K562 (cell line): ENCODE results near the gene RAB3C. TPM values are rescaled to one million over a fixed set of nuclear protein-coding genes. Genes with fewer than 3 reads are reported as not detected.
A peak's percentile ranks its signal among the peaks of the same experiment; 100 is the strongest.

Source experiments
- ATAC-seq: fragments of 200-7000 bp; cut with Tn5 transposase; 3 replicates; pipeline ENCODE4 v1.9.1; 2020; ENCODE audit warnings: moderate library complexity
- BruUV-seq: library from RNA; stranded (reverse); fragments of 400-500 nt; replicated peaks from 2 replicates; lab custom pipeline; 2021; lab: Mats Ljungman, UMichigan
- CTCF ChIA-PET: fragments of 300-600 bp; formaldehyde crosslinking; extraction: SDS; loops from one replicate; lab custom pipeline; 2021; ENCODE audit warnings: low intra/inter-chr PET ratio; lab: Yijun Ruan, JAX
- POLR2A ChIA-PET: fragments of 300-600, 350-650 bp; sonication (Branson Sonifier 250); formaldehyde crosslinking; extraction: SDS; loops from one replicate; lab custom pipeline; 2021; ENCODE audit warnings: antibody characterized with exemption, inconsistent platforms; lab: Yijun Ruan, JAX
- DNase-seq, 4 experiments: peaks; one replicate each; pipeline versions ENCODE4 v3.0.0 to v3.0.0-alpha.2; 2011 to 2018; ENCODE audit warnings: low spot score in 3 of 4, mixed read lengths in 3 of 4; ENCODE audit errors: extremely low read depth in 1 of 4
- FAIRE-seq: peaks from 2 replicates; lab custom pipeline; 2011; peaks lifted over from hg19 to GRCh38; lab: Jason Lieb, UNC
- H2AFZ ChIP-seq: 2 replicates; pipeline ENCODE4 v1.6.0; 2011; ENCODE audit warnings: low read depth, low read length, control low read depth, inconsistent platforms
- H3K27ac ChIP-seq: fragments of 200-600 bp; 3 replicates; pipeline ENCODE4 v1.8.0; 2011; ENCODE audit warnings: low read depth, mild to moderate bottlenecking, control low read depth, inconsistent platforms, low read length, moderate library complexity, mixed read lengths; ENCODE audit errors: extremely low read depth
- H3K27me3 ChIP-seq, 2 experiments: fragments of 300-600 bp in 1 of 2; 2 replicates in 1 of 2; 3 replicates in 1 of 2; pipeline versions ENCODE4 v1.6.0 to v1.8.0; 2011; ENCODE audit warnings: inconsistent platforms in 2 of 2, low read length in 2 of 2, mild to moderate bottlenecking in 1 of 2, mixed read lengths in 1 of 2, moderate library complexity in 1 of 2; ENCODE audit not compliant: control insufficient read depth in 2 of 2, insufficient read depth in 2 of 2
- H3K36me3 ChIP-seq: fragments of 300-600 bp; 3 replicates; pipeline ENCODE4 v1.8.0; 2011; ENCODE audit warnings: mild to moderate bottlenecking, low read length, inconsistent platforms; ENCODE audit not compliant: control insufficient read depth, insufficient read depth
- H3K4me1 ChIP-seq, 2 experiments: fragments of 200-600 bp in 1 of 2; replicated peaks in 1 of 2; 2 replicates in 1 of 2; 3 replicates in 1 of 2; pipeline versions ENCODE4 v1.5.1 to v1.8.0; 2011; ENCODE audit warnings: inconsistent platforms in 2 of 2, low read length in 2 of 2, mild to moderate bottlenecking in 1 of 2, mixed read lengths in 1 of 2, moderate library complexity in 1 of 2; ENCODE audit not compliant: control insufficient read depth in 2 of 2, insufficient read depth in 2 of 2
- H3K4me2 ChIP-seq: 2 replicates; pipeline ENCODE4 v1.6.1; 2011; ENCODE audit warnings: low read length, control low read depth, inconsistent platforms, mixed read lengths; ENCODE audit not compliant: insufficient read depth
- H3K4me3 ChIP-seq: fragments of 200-600 bp; sonication (generic), shearing (Covaris generic); 2 replicates; pipeline ENCODE4 v1.5.1; 2016; ENCODE audit warnings: control low read depth, inconsistent platforms
- H3K79me2 ChIP-seq: fragments of 200-600 bp; 3 replicates; pipeline ENCODE4 v1.8.0; 2011; ENCODE audit warnings: low read length, inconsistent platforms; ENCODE audit not compliant: control insufficient read depth, insufficient read depth
- H3K9ac ChIP-seq, 2 experiments: 2 replicates each; pipeline versions ENCODE4 v1.6.0 to v1.6.1; 2011; ENCODE audit warnings: low read depth in 2 of 2, low read length in 2 of 2, control low read depth in 1 of 2, inconsistent platforms in 1 of 2, mild to moderate bottlenecking in 1 of 2, mixed read lengths in 1 of 2; ENCODE audit not compliant: insufficient read depth in 1 of 2
- H3K9me1 ChIP-seq: one replicate; pipeline ENCODE4 v1.6.0; 2011; ENCODE audit warnings: inconsistent platforms, mild to moderate bottlenecking, low read length, moderate library complexity; ENCODE audit not compliant: control insufficient read depth, insufficient read depth
- H3K9me3 ChIP-seq: replicated peaks from 2 replicates; pipeline ENCODE4 v1.5.1; 2011; ENCODE audit warnings: low read depth, low read length, inconsistent platforms; ENCODE audit not compliant: control insufficient read depth, insufficient read depth
- H4K20me1 ChIP-seq: replicated peaks from 2 replicates; pipeline ENCODE4 v1.6.1; 2011; ENCODE audit warnings: low read length, inconsistent platforms, mixed read lengths; ENCODE audit not compliant: control insufficient read depth, insufficient read depth
- ARID1B ChIP-seq: fragments of 450-650 bp; IDR thresholded peaks from 2 replicates; pipeline ENCODE4 v1.6.1; 2016; ENCODE audit warnings: antibody characterized with exemption, mild to moderate bottlenecking, inconsistent platforms
- ARID2 ChIP-seq: fragments of 450-650 bp; IDR thresholded peaks from 2 replicates; pipeline ENCODE4 v1.6.1; 2017; ENCODE audit warnings: antibody characterized with exemption, mild to moderate bottlenecking
- DPF2 ChIP-seq: fragments of 450-650 bp; IDR thresholded peaks from 2 replicates; pipeline ENCODE4 v1.6.1; 2016
- FOSL1 ChIP-seq: fragments of 200-800 bp; sonication (Bioruptor generic); conservative IDR thresholded peaks from 2 replicates; pipeline ENCODE4 v1.6.1; 2016; ENCODE audit warnings: missing genetic modification characterization, missing compliant biosample characterization
- GTF2F1 ChIP-seq: IDR thresholded peaks from 2 replicates; pipeline ENCODE4 v1.6.1; 2011; ENCODE audit warnings: low read depth, low read length, improper control_type of control experiment
- JUN ChIP-seq, 2 experiments: sonication (generic) in 1 of 2; formaldehyde crosslinking in 1 of 2; IDR thresholded peaks; 2 replicates each; pipeline versions ENCODE4 v1.6.1 to v1.8.0; 2012 to 2022; ENCODE audit warnings: borderline replicate concordance in 2 of 2, mild to moderate bottlenecking in 2 of 2, improper control_type of control experiment in 1 of 2, low read depth in 1 of 2, low read length in 1 of 2, missing genetic modification reagents in 1 of 2
- JUND ChIP-seq, 2 experiments: IDR thresholded peaks; 2 replicates in 1 of 2; 3 replicates in 1 of 2; pipeline ENCODE4 v1.6.1; 2011; ENCODE audit warnings: borderline replicate concordance in 2 of 2, low read depth in 2 of 2, low read length in 2 of 2, improper control_type of control experiment in 1 of 2, missing biosample characterization in 1 of 2, missing genetic modification characterization in 1 of 2, missing genetic modification reagents in 1 of 2
- NFIC ChIP-seq: fragments of 450-650 bp; IDR thresholded peaks from 2 replicates; pipeline ENCODE4 v1.6.1; 2017; ENCODE audit warnings: mild to moderate bottlenecking, inconsistent platforms
- SMARCB1 ChIP-seq: IDR thresholded peaks from 2 replicates; pipeline ENCODE4 v1.6.1; 2011; ENCODE audit warnings: improper control_type of control experiment, low read depth; ENCODE audit not compliant: insufficient read length
- SMARCE1 ChIP-seq: fragments of 450-650 bp; IDR thresholded peaks from 2 replicates; pipeline ENCODE4 v1.7.1; 2016; ENCODE audit warnings: mild to moderate bottlenecking
- TRIM24 ChIP-seq, 2 experiments: fragments of 450-650 bp; IDR thresholded peaks; 2 replicates each; pipeline ENCODE4 v1.6.1; 2016
- ZC3H4 ChIP-seq: sonication (generic); formaldehyde crosslinking; IDR thresholded peaks from 2 replicates; pipeline ENCODE4 v1.9.0; 2021; ENCODE audit warnings: missing genetic modification reagents, borderline replicate concordance
- ZKSCAN1 ChIP-seq: fragments of 150-350 bp; IDR thresholded peaks from 2 replicates; pipeline ENCODE4 v1.6.1; 2016; ENCODE audit warnings: low read depth, low read length
- ZNF12 ChIP-seq: sonication (generic); formaldehyde crosslinking; IDR thresholded peaks from 2 replicates; pipeline ENCODE4 v1.4.0; 2020; ENCODE audit warnings: mild to moderate bottlenecking, missing genetic modification reagents
- WGBS: fragments of 100-300 bp; shearing (Covaris generic); methylation state at CpG from one replicate; pipeline ENCODE4 v1.1.6; 2016; ENCODE audit warnings: low coverage, mixed read lengths; ENCODE audit not compliant: insufficient coverage; ENCODE audit errors: missing lambda C conversion rate; 5-methylcytosine and 5-hydroxymethylcytosine counted together
- in situ Hi-C: fragments of 300-500 bp; cut with MboI; formaldehyde crosslinking; loops from 4 replicates; pipeline ENCODE4 v1.15.0; 2018; ENCODE audit warnings: inconsistent platforms, mixed read lengths
- intact Hi-C: fragments of 100-400 bp; cut with micrococcal nuclease; formaldehyde crosslinking; loops from 2 replicates; pipeline ENCODE4 v1.14.2; 2022
- polyA plus RNA-seq, 8 experiments: library from polyadenylated mRNA; depleted of rRNA in 4 of 8; stranded (reverse) in 5 of 8; unstranded in 3 of 8; fragments of >200 nt; fragmentation: Nextera tagmentation in 2 of 8; fragmentation: Illumina TruSeq in 1 of 8; extraction: Ambion mirVana in 2 of 8; extraction: Trizol in 1 of 8; gene quantifications; 2 replicates each; pipeline versions ENCODE4 v1.2.1 to v1.2.3, GENCODE V29; 2011 to 2014; ENCODE audit warnings: inconsistent platforms in 1 of 8, missing spikeins in 1 of 8
- total RNA-seq, 7 experiments: library from RNA; depleted of rRNA in 6 of 7; stranded (reverse); fragments of >200 nt in 6 of 7; fragmentation: Illumina TruSeq in 2 of 7; extraction: Trizol in 2 of 7; gene quantifications; 2 replicates each; pipeline versions ENCODE4 v1.2.1 to v1.2.3, GENCODE V29; 2011 to 2021; ENCODE audit warnings: low replicate concordance in 1 of 7
- TF ChIP-seq, protein P1 (sequence below), 2 experiments: fragments of 450-650 bp in 1 of 2; sonication (generic) in 1 of 2; formaldehyde crosslinking in 1 of 2; IDR thresholded peaks in 1 of 2; conservative IDR thresholded peaks in 1 of 2; 2 replicates each; pipeline versions ENCODE4 v1.6.1 to v1.8.1; 2016 to 2023; ENCODE audit warnings: mild to moderate bottlenecking in 2 of 2, moderate library complexity in 2 of 2, inconsistent platforms in 1 of 2, missing genetic modification reagents in 1 of 2
- TF ChIP-seq, protein P2 (sequence below): sonication (generic); formaldehyde crosslinking; IDR thresholded peaks from 2 replicates; pipeline ENCODE4 v1.8.0; 2022; ENCODE audit warnings: mild to moderate bottlenecking, missing genetic modification reagents

Gene RAB3C
- total and polyA plus RNA-seq, 9 of the 15 experiments (the other 6 are each of a cell fraction or from before 2014, with no cell fraction given) = not detected

DNA sequence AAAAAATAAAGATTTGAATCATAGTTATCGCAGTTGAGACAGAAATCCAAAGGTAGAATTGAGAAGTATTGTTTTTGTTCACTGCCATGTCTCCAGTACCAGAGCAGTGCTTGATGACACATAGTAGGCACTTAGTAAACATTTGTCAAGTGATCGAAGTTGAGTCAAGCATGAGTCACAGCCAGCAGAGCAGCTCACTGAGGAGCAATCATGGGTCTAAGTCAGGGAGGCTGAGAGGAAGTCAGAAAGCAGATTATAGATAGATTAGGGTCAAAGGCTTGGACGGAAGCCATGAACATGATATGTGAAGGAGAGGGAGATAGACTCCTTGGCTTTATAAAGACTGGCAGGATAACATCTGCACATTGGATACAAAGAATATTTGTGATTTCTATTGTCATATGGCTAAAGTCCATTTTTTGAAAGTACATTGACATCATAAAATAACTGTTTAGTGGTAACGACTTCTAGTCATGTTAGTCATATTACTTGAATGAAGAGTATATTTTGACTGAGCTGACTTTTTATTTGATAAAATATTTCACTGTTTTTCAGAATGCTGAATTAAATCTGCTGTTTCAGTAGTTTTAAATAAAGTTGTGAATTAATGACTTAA is 168.5 kb downstream of the RAB3C start:
- Histone ChIP-seq H3K27ac (no peak overlapping the region), H3K4me2 (no peak overlapping the region), H3K4me1 (no peaks in the 10 kb centered on the region), H3K9me1 (no peaks in the 10 kb centered on the region), H3K27me3 (no peaks in the 10 kb centered on the region), H3K36me3 (no peaks in the 10 kb centered on the region), H2AFZ (no peak overlapping the region), H3K9me3 (no peaks in the 10 kb centered on the region), H3K79me2 (no peaks in the 10 kb centered on the region), H3K9ac (no peak overlapping the region), H3K4me3 (no peak overlapping the region), H4K20me1 (no peaks in the 10 kb centered on the region)
- BruUV-seq = no TSS peak
- no peak for FAIRE-seq
- 0% methylated on average over 4 of the region's 4 CpGs for WGBS
- intact Hi-C loops = no loop called here
- TF ChIP-seq NFIC (peak; percentile 32; the same call in 1 of the 2 replicates), ARID2 (no peak), FOSL1 (tag) (peak; percentile 87), SMARCB1 (no peak), ZKSCAN1 (peak; percentile 88; the same call in 1 of the 2 replicates), SMARCE1 (0 out of 2 replicates have a peak, but pooled peaks have one; percentile 14), ZC3H4 (CRISPR knock-in tag) (no peak), GTF2F1 (no peak), DPF2 (0 out of 2 replicates have a peak, but pooled peaks have one; percentile 21), JUND (IDR thresholded peaks at IDR 0.05; ENCODE audit: borderline replicate concordance, low read depth, low read length) (peak; percentile 66; the same call in 1 of the 2 replicates), JUND (tag; IDR thresholded peaks at IDR 0.05; ENCODE audit: borderline replicate concordance, low read depth, low read length) (peak; percentile 70; the same call in 2 of the 3 replicates), ZNF12 (CRISPR knock-in tag) (no peak), TRIM24 (IDR thresholded peaks at IDR 0.05) (peak in 1 of 2 experiments; percentile 33; a peak in 1 of 4 replicates), JUN (IDR thresholded peaks at IDR 0.05; ENCODE audit: borderline replicate concordance, low read depth, low read length) (0 out of 2 replicates have a peak, but pooled peaks have one; percentile 34), JUN (CRISPR knock-in tag; IDR thresholded peaks at IDR 0.05; ENCODE audit: borderline replicate concordance) (no peak), ARID1B (0 out of 2 replicates have a peak, but pooled peaks have one; percentile 40)
- TF ChIP-seq, protein P1, sequence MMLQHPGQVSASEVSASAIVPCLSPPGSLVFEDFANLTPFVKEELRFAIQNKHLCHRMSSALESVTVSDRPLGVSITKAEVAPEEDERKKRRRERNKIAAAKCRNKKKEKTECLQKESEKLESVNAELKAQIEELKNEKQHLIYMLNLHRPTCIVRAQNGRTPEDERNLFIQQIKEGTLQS (IDR thresholded peaks at IDR 0.05) = peak; percentile 62
- TF ChIP-seq, protein P1 (CRISPR knock-in tag; conservative IDR thresholded peaks at IDR 0.05) = no peak
- TF ChIP-seq, protein P2, sequence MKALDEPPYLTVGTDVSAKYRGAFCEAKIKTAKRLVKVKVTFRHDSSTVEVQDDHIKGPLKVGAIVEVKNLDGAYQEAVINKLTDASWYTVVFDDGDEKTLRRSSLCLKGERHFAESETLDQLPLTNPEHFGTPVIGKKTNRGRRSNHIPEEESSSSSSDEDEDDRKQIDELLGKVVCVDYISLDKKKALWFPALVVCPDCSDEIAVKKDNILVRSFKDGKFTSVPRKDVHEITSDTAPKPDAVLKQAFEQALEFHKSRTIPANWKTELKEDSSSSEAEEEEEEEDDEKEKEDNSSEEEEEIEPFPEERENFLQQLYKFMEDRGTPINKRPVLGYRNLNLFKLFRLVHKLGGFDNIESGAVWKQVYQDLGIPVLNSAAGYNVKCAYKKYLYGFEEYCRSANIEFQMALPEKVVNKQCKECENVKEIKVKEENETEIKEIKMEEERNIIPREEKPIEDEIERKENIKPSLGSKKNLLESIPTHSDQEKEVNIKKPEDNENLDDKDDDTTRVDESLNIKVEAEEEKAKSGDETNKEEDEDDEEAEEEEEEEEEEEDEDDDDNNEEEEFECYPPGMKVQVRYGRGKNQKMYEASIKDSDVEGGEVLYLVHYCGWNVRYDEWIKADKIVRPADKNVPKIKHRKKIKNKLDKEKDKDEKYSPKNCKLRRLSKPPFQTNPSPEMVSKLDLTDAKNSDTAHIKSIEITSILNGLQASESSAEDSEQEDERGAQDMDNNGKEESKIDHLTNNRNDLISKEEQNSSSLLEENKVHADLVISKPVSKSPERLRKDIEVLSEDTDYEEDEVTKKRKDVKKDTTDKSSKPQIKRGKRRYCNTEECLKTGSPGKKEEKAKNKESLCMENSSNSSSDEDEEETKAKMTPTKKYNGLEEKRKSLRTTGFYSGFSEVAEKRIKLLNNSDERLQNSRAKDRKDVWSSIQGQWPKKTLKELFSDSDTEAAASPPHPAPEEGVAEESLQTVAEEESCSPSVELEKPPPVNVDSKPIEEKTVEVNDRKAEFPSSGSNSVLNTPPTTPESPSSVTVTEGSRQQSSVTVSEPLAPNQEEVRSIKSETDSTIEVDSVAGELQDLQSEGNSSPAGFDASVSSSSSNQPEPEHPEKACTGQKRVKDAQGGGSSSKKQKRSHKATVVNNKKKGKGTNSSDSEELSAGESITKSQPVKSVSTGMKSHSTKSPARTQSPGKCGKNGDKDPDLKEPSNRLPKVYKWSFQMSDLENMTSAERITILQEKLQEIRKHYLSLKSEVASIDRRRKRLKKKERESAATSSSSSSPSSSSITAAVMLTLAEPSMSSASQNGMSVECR (CRISPR knock-in tag) = no peak
- no peak for ATAC-seq
- POLR2A ChIA-PET = no interaction called here
- in situ Hi-C loops = no loop called here
- CTCF ChIA-PET = no interaction called here
- peak in 1 of 4 experiments; percentile 27 for DNase-seq
